Measurements from ENCODE around the gene CCL28.

The CCL28 gene

DNA sequence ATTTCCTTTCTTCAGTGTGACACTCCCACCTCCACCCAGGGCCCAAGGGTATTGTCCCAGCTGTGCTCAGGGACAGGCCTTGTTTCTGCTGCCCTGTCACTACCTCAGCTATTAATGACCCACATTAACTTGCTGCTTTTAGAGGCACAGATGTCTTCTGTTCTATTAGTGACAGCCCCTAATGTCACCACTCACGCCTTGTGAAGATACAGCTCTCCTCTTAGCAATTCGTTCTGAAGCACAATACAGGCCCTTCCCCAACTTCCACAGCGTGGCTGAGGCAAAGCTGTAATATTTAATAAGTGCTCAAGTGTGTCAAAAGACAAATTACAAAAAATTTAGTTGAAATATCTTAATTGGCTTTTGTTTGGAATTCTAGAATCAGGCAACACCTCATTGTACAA, 54.3 kb downstream of the CCL28 start:
- DNase-seq (ENCODE audit: low read depth) = no peak

DNA sequence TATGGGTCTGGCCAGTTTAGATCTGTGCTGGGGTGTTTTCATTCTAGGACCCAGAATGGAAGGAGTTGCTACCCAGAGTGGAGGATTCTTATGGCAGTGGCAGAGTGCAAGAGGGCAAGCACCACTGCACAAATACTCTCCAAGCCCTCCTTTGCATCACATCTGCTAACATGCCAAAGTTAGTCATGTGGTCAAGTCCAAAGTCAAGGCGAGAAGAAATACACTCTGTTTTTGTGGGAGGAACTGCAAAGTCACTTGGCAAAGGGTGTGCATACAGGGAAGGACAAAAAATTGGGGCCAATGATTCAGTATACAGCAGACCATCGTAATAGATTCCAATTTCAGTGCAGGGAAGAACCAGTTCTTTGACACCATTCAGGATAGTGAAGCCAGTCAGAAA, 55.1 kb downstream of the CCL28 start:
- no peak for DNase-seq (ENCODE audit: low read depth)

- no peak for DNase-seq (ENCODE audit: low read depth)
Observed at GRCh38 chr5:43354774-43355173, 57.4 kb downstream of the CCL28 start.

DNA sequence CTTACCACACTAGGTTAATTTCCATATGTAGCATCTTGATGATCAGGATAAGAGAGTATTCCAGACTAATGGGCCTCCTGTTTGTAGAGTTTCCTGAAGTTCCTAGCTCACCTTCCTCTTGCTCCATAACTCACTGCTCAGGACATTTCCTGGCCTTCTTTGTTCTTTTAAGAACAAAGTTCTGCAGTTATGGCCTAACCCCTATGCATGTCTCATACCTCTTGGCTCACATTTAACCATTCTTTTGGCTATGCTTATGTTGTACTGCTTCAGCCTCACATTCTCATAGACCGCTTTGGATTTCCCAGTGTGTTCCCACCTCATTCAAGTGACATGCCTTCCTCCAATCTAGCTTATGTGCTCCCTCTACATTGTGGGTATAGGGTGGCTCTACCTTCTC, 58.5 kb downstream of the CCL28 start:
- no peak for DNase-seq (ENCODE audit: low read depth)

DNA sequence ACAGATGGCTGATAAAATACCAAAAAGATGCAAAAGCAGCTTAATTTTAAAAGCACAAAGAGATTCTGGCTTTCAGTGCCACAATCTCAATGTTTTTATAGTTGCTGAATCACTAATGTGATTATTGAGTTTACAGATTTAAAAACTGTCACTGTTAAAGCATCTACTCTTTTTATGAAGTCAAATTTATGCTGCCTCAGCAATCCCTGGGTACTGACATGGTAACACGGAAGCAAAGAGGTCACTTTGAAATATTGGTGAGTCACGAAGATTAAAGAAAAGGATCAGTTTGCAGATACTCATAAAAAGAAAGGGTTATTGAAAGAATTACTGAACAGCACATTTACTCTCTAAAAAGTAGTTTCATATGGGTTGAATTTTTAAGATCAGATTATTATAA, 59.3 kb downstream of the CCL28 start:
- no peak for DNase-seq (ENCODE audit: low read depth)

DNA sequence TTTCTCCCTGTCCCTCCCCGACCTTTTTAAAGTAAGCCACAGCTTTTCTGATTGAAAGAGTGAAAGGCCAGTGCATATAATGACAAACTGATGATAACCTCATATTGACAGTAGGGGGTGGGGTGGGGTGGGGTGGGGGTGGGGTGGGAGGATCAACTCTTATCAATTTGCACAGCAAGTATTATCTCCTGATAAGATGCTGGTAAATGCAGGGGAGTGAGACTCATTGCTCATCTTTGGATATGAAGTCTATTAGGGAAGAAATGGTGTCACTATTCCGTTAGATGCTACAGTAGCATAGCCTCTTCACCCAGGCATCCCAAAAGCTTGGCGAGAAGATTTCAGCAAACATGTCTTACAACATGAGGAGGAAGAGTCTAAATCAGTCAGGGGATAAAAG, 60.1 kb downstream of the CCL28 start:
- no peak for DNase-seq (ENCODE audit: low read depth)

GRCh38 chr5:43348861-43349363, 63.3 kb downstream of the CCL28 start:
- no peak for DNase-seq (ENCODE audit: low read depth)

DNA sequence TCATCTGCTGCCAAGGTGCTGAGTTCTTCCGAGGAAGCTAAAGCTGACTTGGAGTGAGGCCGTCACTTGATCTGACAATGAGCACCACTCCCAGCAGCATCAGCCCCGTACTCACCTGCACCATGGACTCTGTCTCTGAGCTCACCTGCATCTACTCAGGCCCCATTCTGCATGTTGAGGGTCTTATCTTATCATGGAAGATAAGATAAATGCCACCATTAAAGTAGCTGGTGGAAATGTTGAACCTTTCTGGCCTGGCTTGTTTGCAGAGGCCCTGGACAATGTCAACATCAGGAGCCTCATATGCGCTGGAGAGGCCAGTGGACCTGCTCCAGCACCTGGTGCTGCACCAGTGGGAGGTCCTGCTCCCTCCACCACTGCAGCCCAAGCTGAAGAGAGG, 64.0 kb downstream of the CCL28 start:
- DNase-seq (ENCODE audit: low read depth) = no peak

GRCh38 chr5:43338862-43339261, 73.3 kb downstream of the CCL28 start:
- no peak for DNase-seq (ENCODE audit: low read depth)

- DNase-seq (ENCODE audit: low read depth) = no peak
Observed at GRCh38 chr5:43336159-43336558, 76.0 kb downstream of the CCL28 start.

GRCh38 chr5:43335681-43336080, 76.5 kb downstream of the CCL28 start:
- no peak for DNase-seq (ENCODE audit: low read depth)

DNA sequence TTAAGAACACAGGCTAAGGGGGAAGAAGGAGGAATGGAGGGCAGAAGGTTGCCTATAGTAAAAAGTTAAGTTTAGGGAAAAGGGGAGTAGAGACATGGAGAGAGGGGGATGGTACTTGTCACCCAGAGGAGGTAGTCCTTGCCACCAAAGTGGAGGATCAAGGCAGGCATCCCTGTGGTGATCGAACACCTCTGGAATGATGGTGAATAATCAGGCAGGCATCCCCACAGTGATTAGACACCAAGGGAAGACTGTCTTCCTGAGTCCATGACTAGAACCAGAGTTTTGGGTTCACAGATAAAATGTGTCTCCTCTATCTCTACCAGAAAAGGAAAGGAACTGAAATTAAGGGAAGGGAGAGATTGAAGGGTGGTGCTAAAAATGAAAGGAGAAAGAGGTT, 79.8 kb downstream of the CCL28 start:
- DNase-seq (ENCODE audit: low read depth) = no peak
